ENCODE measurements around the gene HLF. TPM values are rescaled to one million over a fixed set of nuclear protein-coding genes. Genes with fewer than 3 reads are reported as not detected.

The HLF gene
- polyA plus RNA-seq, 3 donors, result not detected

GRCh38 chr17:55345132-55345531 lies 80.4 kb downstream of the HLF start:
- peaks cover 3% of the 10 kb centered on the region for H3K4me1 Mint-ChIP-seq
- H3K9ac ChIP-seq (ENCODE audit: insufficient read depth, low read length, poor library complexity, severe bottlenecking), result no peak overlapping the region
- no peaks in the 10 kb centered on the region for H4K20me1 ChIP-seq (ENCODE audit: insufficient read depth, low read length)
- H3K36me3 ChIP-seq (replicated peaks in 1 of 2; ENCODE audit: control insufficient read depth in 1 of 2, insufficient read depth in 2 of 2, low read length in 2 of 2), result no peaks in the 10 kb centered on the region
- no peaks in the 10 kb centered on the region for H3K79me2 ChIP-seq (ENCODE audit: insufficient read depth, low read length)
- no peak overlapping the region for H3K27ac Mint-ChIP-seq
- H3K4me3 ChIP-seq (replicated peaks in 1 of 3; ENCODE audit: low read depth in 2 of 3, low read length in 3 of 3), result no peak overlapping the region
- H3K27me3 ChIP-seq (ENCODE audit: control insufficient read depth in 2 of 2, insufficient read depth in 2 of 2, low read length in 2 of 2), result no peaks in the 10 kb centered on the region
- H3K4me2 ChIP-seq (replicated peaks; ENCODE audit: extremely low read depth, low read length, poor library complexity, severe bottlenecking), result no peak overlapping the region
- DNase-seq, result no peak
- peaks cover 0 to 9% (median 3%) of the 10 kb centered on the region in 7 donors for H3K9me3 Mint-ChIP-seq
- H3K27ac ChIP-seq (ENCODE audit: low read depth in 1 of 2, low read length in 2 of 2), result no peak overlapping the region
- no peaks in the 10 kb centered on the region for H3K4me1 ChIP-seq (ENCODE audit: control insufficient read depth in 1 of 2, insufficient read depth in 2 of 2, low read length in 2 of 2)
- TF ChIP-seq, protein P1, sequence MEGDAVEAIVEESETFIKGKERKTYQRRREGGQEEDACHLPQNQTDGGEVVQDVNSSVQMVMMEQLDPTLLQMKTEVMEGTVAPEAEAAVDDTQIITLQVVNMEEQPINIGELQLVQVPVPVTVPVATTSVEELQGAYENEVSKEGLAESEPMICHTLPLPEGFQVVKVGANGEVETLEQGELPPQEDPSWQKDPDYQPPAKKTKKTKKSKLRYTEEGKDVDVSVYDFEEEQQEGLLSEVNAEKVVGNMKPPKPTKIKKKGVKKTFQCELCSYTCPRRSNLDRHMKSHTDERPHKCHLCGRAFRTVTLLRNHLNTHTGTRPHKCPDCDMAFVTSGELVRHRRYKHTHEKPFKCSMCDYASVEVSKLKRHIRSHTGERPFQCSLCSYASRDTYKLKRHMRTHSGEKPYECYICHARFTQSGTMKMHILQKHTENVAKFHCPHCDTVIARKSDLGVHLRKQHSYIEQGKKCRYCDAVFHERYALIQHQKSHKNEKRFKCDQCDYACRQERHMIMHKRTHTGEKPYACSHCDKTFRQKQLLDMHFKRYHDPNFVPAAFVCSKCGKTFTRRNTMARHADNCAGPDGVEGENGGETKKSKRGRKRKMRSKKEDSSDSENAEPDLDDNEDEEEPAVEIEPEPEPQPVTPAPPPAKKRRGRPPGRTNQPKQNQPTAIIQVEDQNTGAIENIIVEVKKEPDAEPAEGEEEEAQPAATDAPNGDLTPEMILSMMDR (IDR thresholded peaks at IDR 0.05), result no peak
- no peak overlapping the region for H3K4me3 Mint-ChIP-seq
- 67% methylated on average over 1 of the region's 1 CpG for WGBS (ENCODE audit: insufficient coverage)
- intact Hi-C loops (cut with micrococcal nuclease), result loop anchor here (5.0 kb wide), 1 partner anchor 353 kb away; no protein-coding TSS in a partner anchor
- H3K36me3 Mint-ChIP-seq, result no peaks in the 10 kb centered on the region
- peaks cover under 1 to 14% (median 9%) of the 10 kb centered on the region in 3 donors for H3K27me3 Mint-ChIP-seq (ENCODE audit: low read depth in 3 of 3)
- H2AFZ ChIP-seq (ENCODE audit: insufficient read depth, low read depth, low read length, poor library complexity, severe bottlenecking), result no peak overlapping the region
- no peaks in the 10 kb centered on the region for H3K9me3 ChIP-seq (replicated peaks in 1 of 2; ENCODE audit: control insufficient read depth in 1 of 2, insufficient read depth in 1 of 2, low read length in 2 of 2)

GRCh38 chr17:55346658-55347057 lies 81.9 kb downstream of the HLF start:
- Mint-ChIP-seq H3K4me1 (peaks cover 3% of the 10 kb centered on the region), H3K27ac (no peak overlapping the region)

More at GRCh38 chr17:55346658-55347057, 81.9 kb downstream of the HLF start:
- Histone ChIP-seq H3K36me3 (replicated peaks in 1 of 2; ENCODE audit: control insufficient read depth in 1 of 2, insufficient read depth in 2 of 2, low read length in 2 of 2) (no peaks in the 10 kb centered on the region), H3K9ac (ENCODE audit: insufficient read depth, low read length, poor library complexity, severe bottlenecking) (no peak overlapping the region), H3K27ac (ENCODE audit: low read depth in 1 of 2, low read length in 2 of 2) (no peak overlapping the region), H3K4me1 (ENCODE audit: control insufficient read depth in 1 of 2, insufficient read depth in 2 of 2, low read length in 2 of 2) (no peaks in the 10 kb centered on the region), H4K20me1 (ENCODE audit: insufficient read depth, low read length) (no peaks in the 10 kb centered on the region), H3K4me2 (replicated peaks; ENCODE audit: extremely low read depth, low read length, poor library complexity, severe bottlenecking) (no peak overlapping the region), H3K27me3 (ENCODE audit: control insufficient read depth in 2 of 2, insufficient read depth in 2 of 2, low read length in 2 of 2) (no peaks in the 10 kb centered on the region), H3K4me3 (replicated peaks in 1 of 3; ENCODE audit: low read depth in 2 of 3, low read length in 3 of 3) (no peak overlapping the region), H3K9me3 (replicated peaks in 1 of 2; ENCODE audit: control insufficient read depth in 1 of 2, insufficient read depth in 1 of 2, low read length in 2 of 2) (no peaks in the 10 kb centered on the region), H3K79me2 (ENCODE audit: insufficient read depth, low read length) (no peaks in the 10 kb centered on the region), H2AFZ (ENCODE audit: insufficient read depth, low read depth, low read length, poor library complexity, severe bottlenecking) (no peak overlapping the region)
- no peak overlapping the region for H3K4me3 Mint-ChIP-seq
- DNase-seq, result no peak
- TF ChIP-seq, protein P1 (IDR thresholded peaks at IDR 0.05), result no peak
- intact Hi-C loops (cut with micrococcal nuclease), result loop anchor here (5.0 kb wide), 1 partner anchor 354 kb away; no protein-coding TSS in a partner anchor
- H3K27me3 Mint-ChIP-seq (ENCODE audit: low read depth in 3 of 3), result peaks cover 0 to 14% (median 9%) of the 10 kb centered on the region in 3 donors
- no peaks in the 10 kb centered on the region for H3K36me3 Mint-ChIP-seq
- peaks cover 0 to 9% (median 3%) of the 10 kb centered on the region in 7 donors for H3K9me3 Mint-ChIP-seq
- no CpG with 5 or more reads among the region's 1 CpG for WGBS (ENCODE audit: insufficient coverage)

All from CD14-positive monocyte (primary cell).